Measurements from ENCODE around the gene NAA15.
"Not testable (repeated sequence)": the region's sequence is repeated elsewhere in the genome, so short reads cannot be mapped to it uniquely, and the experiment has no call there.

Gene NAA15

GRCh38 chr4:139451997-139452396 lies 150.7 kb downstream of the NAA15 start:
- DNase-seq (ENCODE audit: low read depth): no peak

- peak; percentile 79 for DNase-seq (ENCODE audit: low read depth)
Observed at GRCh38 chr4:139453041-139453370, 151.7 kb downstream of the NAA15 start.

GRCh38 chr4:139453371-139454110 lies 152.2 kb downstream of the NAA15 start:
- DNase-seq (ENCODE audit: low read depth): peak; percentile 98

- DNase-seq (ENCODE audit: low read depth): peak; percentile 8
Observed at GRCh38 chr4:139454111-139455045, 153.1 kb downstream of the NAA15 start, which contains the start of gene RAB33B. Gene RAB33B (plus strand): TSS chr4:139454121. CDS start chr4:139454196, 75 bp downstream.

GRCh38 chr4:139455126-139455538 lies 153.8 kb downstream of the NAA15 start:
- no peak for DNase-seq (ENCODE audit: low read depth)

- DNase-seq (ENCODE audit: low read depth): no peak
Observed at GRCh38 chr4:139457318-139457717, 156.0 kb downstream of the NAA15 start.

- no peak for DNase-seq (ENCODE audit: low read depth)
Observed at GRCh38 chr4:139458543-139458942, 157.2 kb downstream of the NAA15 start.

- DNase-seq (ENCODE audit: low read depth): peak; percentile 16
Observed at GRCh38 chr4:139458999-139459398, 157.7 kb downstream of the NAA15 start.

- DNase-seq (ENCODE audit: low read depth): no peak
Observed at GRCh38 chr4:139460565-139460964, 159.3 kb downstream of the NAA15 start.

- no peak for DNase-seq (ENCODE audit: low read depth)
Observed at GRCh38 chr4:139461022-139461628, 159.8 kb downstream of the NAA15 start.

- not testable (repeated sequence) for DNase-seq (ENCODE audit: low read depth)
Observed at GRCh38 chr4:139464512-139464911, 163.2 kb downstream of the NAA15 start.

GRCh38 chr4:139465922-139466321 lies 164.6 kb downstream of the NAA15 start:
- peak; percentile 18 for DNase-seq (ENCODE audit: low read depth)

- DNase-seq (ENCODE audit: low read depth): not testable (repeated sequence)
Observed at GRCh38 chr4:139468756-139469155, 167.5 kb downstream of the NAA15 start.

- peak; percentile 49 for DNase-seq (ENCODE audit: low read depth)
Observed at GRCh38 chr4:139469216-139469615, 167.9 kb downstream of the NAA15 start.

All from iris pigment epithelial cell (primary cell).